Large intestine (tissue), 12 donors: ENCODE data around the gene ETS1. TPM values are rescaled to one million over a fixed set of nuclear protein-coding genes. Genes with fewer than 3 reads are reported as not detected.
A peak's percentile ranks its signal among the peaks of the same experiment; 100 is the strongest.

ENCODE experiments used
- DNase-seq, 2 donors: peaks; one replicate each; pipeline versions ENCODE4 v3.0.0 to v3.0.0-alpha.2; 2013
- H3K27ac ChIP-seq: one replicate; pipeline ENCODE4 v1.5.1; 2013; ENCODE audit warnings: low read length
- H3K27me3 ChIP-seq: 2 replicates; pipeline ENCODE4 v1.6.1; 2013; ENCODE audit warnings: low read length; ENCODE audit not compliant: control insufficient read depth, insufficient read depth
- H3K36me3 ChIP-seq: 2 replicates; pipeline ENCODE4 v1.6.1; 2013; ENCODE audit warnings: low read length; ENCODE audit not compliant: control insufficient read depth, insufficient read depth
- H3K4me1 ChIP-seq: one replicate; pipeline ENCODE4 v1.6.1; 2013; ENCODE audit warnings: low read length; ENCODE audit not compliant: control insufficient read depth, insufficient read depth
- H3K4me3 ChIP-seq: one replicate; pipeline ENCODE4 v1.5.1; 2013; ENCODE audit warnings: low read length
- H3K9me3 ChIP-seq: one replicate; pipeline ENCODE4 v1.6.1; 2013; ENCODE audit warnings: mild to moderate bottlenecking, low read depth, low read length, moderate library complexity; ENCODE audit not compliant: control insufficient read depth
- WGBS: methylation state at CpG from one replicate; pipeline ENCODE4 v1.1.5; 2013; ENCODE audit warnings: low lambda C conversion rate; ENCODE audit not compliant: insufficient coverage; 5-methylcytosine and 5-hydroxymethylcytosine counted together
- long read RNA-seq, 11 donors: transcript quantifications; one replicate each; lab custom pipeline, GENCODE V29; 2026
- polyA plus RNA-seq: library from polyadenylated mRNA; unstranded; fragments of 120-200 nt; gene quantifications from one replicate; pipeline ENCODE4 v1.2.1, GENCODE V29; 2013

Gene ETS1, protein sequence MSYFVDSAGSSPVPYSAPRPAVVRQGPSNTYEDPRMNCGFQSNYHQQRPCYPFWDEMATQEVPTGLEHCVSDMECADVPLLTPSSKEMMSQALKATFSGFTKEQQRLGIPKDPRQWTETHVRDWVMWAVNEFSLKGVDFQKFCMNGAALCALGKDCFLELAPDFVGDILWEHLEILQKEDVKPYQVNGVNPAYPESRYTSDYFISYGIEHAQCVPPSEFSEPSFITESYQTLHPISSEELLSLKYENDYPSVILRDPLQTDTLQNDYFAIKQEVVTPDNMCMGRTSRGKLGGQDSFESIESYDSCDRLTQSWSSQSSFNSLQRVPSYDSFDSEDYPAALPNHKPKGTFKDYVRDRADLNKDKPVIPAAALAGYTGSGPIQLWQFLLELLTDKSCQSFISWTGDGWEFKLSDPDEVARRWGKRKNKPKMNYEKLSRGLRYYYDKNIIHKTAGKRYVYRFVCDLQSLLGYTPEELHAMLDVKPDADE
- polyA plus RNA-seq: 40.8 TPM
- long read RNA-seq, donor 1: 0 reads
- long read RNA-seq, donor 2, transcript ETS1-201 (8 exons, 2,231 nt): major isoform, 6 of 14 reads
- long read RNA-seq, donor 2, partial matches to known transcripts: 8 of 14 reads
- long read RNA-seq, donor 2, other reads (novel, unspliced or antisense): 0 of 14 reads
- long read RNA-seq, donor 3: 0 reads
- long read RNA-seq, donor 4: 0 reads
- long read RNA-seq, donor 5, full-length matches to known transcripts: 4 of 25 reads
- long read RNA-seq, donor 5, partial matches to known transcripts: 21 of 25 reads
- long read RNA-seq, donor 5, other reads (novel, unspliced or antisense): 0 of 25 reads
- long read RNA-seq, donor 6, partial matches to known transcripts: 14 of 16 reads
- long read RNA-seq, donor 6, other reads (novel, unspliced or antisense): 0 of 16 reads
- long read RNA-seq, donor 7: 0 reads
- long read RNA-seq, donor 8, transcript ETS1-201 (8 exons, 2,231 nt): major isoform, 5 of 25 reads
- long read RNA-seq, donor 8, partial matches to known transcripts: 20 of 25 reads
- long read RNA-seq, donor 8, other reads (novel, unspliced or antisense): 0 of 25 reads
- long read RNA-seq, donor 9, partial matches to known transcripts: 0 of 1 reads
- long read RNA-seq, donor 9, other reads (novel, unspliced or antisense): 0 of 1 reads
- long read RNA-seq, donor 10, transcript ETS1-201 (8 exons, 2,231 nt): major isoform, 10 of 15 reads
- long read RNA-seq, donor 10, partial matches to known transcripts: 5 of 15 reads
- long read RNA-seq, donor 10, other reads (novel, unspliced or antisense): 0 of 15 reads
- long read RNA-seq, donor 11, full-length matches to known transcripts: 7 of 7 reads
- long read RNA-seq, donor 11, partial matches to known transcripts: 0 of 7 reads
- long read RNA-seq, donor 11, other reads (novel, unspliced or antisense): 0 of 7 reads

DNA sequence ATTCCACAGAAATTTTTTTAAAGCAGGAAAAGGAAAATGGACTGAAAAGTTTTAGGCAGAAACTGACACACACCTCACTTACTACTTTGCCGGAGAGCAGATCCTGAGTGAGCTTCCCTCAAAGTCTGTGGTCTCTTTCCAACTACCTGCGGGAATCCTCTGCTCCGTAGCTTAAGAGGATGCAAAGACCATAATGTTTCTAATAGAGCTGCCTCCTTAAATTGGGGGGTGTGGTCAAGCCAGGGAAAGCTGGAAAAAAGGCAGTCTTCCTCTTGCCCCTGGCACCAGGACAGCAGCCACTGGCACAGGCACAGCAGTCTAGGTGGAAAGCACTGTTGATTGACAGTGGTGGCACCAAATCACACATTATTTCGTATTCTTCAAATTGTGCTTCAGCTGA lies at the start of gene ETS1:
TSS of gene ETS1 (minus strand) at position 144 of the 400 bp plus-strand sequence. CDS start 14,428 bp downstream, outside the sequence.
- WGBS: 20% methylated on average over 1 of the region's 4 CpGs
- Histone ChIP-seq H3K4me3 (no peak within 1 kb of the TSS), H3K27me3 (peaks cover 49% of the 10 kb centered on the region), H3K4me1 (no peaks in the 10 kb centered on the region), H3K36me3 (no peaks in the 10 kb centered on the region), H3K27ac (no peak within 1 kb of the TSS), H3K9me3 (no peaks in the 10 kb centered on the region)
- DNase-seq: no peak

DNA sequence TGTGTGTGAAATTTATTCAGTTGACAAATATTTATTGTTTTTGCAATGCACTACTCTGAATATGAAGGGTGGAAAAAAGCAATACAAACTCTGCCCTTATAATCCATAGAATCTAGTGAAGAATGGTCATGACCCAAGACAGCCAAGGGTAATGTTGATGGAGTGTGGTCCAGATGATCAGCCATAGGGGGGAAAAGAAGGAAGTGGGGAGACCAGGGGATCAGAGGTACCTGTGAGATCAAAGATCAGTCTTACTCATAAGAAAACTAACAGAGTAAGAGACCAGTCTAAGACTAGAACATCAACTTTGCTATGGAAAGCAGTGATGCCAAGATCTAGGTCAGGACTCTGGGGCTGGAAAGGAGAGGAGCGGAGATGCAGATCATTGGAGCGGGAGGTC lies 47.0 kb upstream of the ETS1 start:
- WGBS: no CpG with 5 or more reads among the region's 2 CpGs
- no peak for DNase-seq
- H3K36me3 ChIP-seq: no peaks in the 10 kb centered on the region
- no peak overlapping the region for H3K4me3 ChIP-seq
- no peaks in the 10 kb centered on the region for H3K9me3 ChIP-seq
- H3K27me3 ChIP-seq: peaks cover 9% of the 10 kb centered on the region
- no peak overlapping the region for H3K27ac ChIP-seq
- no peaks in the 10 kb centered on the region for H3K4me1 ChIP-seq

DNA sequence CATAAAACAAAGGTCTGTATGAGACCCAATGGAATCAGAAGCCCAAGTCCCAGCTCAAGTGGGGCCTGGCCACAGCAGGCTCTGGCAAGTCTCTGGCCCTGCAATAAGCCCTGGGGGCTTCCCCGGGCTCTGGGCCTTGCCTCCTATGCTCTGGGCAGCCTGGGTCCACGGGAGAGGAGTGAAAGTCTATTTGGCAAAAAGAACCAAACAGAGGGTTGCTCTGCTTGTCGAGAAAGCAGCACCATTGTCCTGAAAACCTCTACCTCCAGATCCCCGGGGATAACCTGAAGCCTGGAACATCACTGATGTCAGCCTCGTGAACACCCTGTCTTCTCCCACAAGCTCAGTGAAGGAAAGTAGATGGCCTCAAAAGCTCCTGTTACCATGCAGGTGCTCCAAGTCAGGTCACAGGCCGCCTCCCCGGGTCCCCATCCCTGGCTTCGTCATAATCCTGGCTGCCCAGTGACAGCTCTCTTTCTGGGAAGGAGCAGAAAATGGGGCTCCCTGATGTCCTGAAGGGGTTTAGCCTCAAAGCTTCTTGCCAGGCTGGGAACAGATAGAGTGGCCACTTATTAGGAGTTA lies 46.1 kb upstream of the ETS1 start:
- DNase-seq: no peak
- Histone ChIP-seq H3K4me1 (no peaks in the 10 kb centered on the region), H3K4me3 (no peak overlapping the region), H3K36me3 (no peaks in the 10 kb centered on the region), H3K9me3 (no peaks in the 10 kb centered on the region), H3K27ac (no peak overlapping the region), H3K27me3 (peaks cover 9% of the 10 kb centered on the region)
- WGBS: no CpG with 5 or more reads among the region's 8 CpGs

DNA sequence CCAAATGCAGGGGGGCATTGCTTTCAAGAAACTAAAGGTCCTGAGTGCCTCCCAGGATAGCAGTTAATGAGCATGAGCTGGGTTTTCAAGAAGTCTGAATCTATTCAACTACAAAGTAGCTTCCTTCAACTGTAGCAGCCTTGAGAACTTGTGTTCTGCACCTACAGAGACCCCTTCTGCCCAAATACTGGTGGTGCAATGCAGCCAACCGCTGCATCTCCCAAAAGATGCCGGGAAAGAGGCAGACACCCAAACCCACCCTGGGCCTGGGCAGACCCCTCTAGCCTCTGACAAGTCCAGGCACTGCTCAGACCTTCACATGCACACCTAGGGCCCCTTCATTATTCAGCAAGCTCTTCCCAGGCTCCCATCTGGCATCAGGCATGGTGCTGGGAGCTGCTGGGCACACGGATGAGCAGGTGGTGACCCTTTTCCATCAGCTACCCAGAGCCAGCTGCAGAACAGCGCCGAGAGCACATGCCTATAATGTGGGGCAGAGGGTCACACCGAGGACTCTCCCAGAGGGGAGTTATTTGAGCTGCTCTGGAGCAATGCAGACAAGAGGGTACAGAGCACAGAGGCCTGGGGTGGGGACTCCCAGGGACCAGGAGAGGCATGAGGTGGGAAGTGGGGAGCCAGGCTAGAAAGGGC lies 44.9 kb upstream of the ETS1 start:
- H3K4me3 ChIP-seq: no peak overlapping the region
- no peak overlapping the region for H3K27ac ChIP-seq
- peaks cover under 1% of the 10 kb centered on the region for H3K27me3 ChIP-seq
- DNase-seq: peak in 1 of 2 donors; percentile 19
- H3K4me1 ChIP-seq: no peaks in the 10 kb centered on the region
- WGBS: no CpG with 5 or more reads among the region's 6 CpGs
- no peaks in the 10 kb centered on the region for H3K36me3 ChIP-seq
- H3K9me3 ChIP-seq: no peaks in the 10 kb centered on the region

DNA sequence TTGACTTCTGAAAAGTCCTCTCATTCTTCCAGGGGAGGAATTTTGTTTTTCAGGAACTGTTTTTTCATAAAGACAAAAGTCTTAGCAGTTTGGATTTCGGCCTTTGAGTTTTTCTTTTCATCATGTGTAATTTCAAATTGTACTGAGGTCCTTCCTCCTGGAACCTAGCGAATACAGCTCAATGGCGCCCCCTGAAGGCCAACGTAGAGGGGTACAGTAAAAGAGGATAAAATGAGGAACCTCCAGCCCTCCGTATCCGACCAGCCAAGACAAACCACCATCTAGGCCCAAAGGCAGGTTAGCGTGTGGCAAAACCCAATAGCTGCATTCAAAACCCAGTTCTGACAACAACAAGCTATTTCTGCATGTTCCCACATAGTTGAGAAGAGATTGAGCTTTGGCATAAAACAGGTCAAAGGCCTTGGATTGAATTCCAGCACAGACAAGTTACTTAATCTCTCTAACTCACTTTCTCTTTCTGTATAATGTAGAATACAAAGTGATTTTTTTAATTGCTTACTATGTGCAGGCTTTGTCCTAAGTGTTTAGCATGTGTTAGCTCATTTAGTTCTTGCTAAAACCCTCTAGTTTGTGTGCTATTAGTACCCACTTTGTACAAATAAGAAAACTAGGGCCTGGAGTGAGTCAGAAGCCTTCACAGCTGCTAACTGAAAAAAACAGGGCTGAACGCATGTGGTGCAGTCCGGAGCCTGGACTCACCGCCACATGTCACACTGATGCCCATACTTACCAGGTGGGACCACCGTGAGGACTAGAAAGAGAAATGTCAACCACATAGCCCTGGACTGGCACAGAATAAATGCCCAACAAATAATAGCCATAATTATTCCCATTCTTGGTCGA lies 43.2 kb upstream of the ETS1 start:
- no peaks in the 10 kb centered on the region for H3K9me3 ChIP-seq
- peak; percentile 76 to 77 for DNase-seq
- no peak overlapping the region for H3K4me3 ChIP-seq
- no peaks in the 10 kb centered on the region for H3K36me3 ChIP-seq
- no peaks in the 10 kb centered on the region for H3K4me1 ChIP-seq
- no peak overlapping the region for H3K27ac ChIP-seq
- H3K27me3 ChIP-seq: no peaks in the 10 kb centered on the region
- 100% methylated on average over 2 of the region's 12 CpGs for WGBS

DNA sequence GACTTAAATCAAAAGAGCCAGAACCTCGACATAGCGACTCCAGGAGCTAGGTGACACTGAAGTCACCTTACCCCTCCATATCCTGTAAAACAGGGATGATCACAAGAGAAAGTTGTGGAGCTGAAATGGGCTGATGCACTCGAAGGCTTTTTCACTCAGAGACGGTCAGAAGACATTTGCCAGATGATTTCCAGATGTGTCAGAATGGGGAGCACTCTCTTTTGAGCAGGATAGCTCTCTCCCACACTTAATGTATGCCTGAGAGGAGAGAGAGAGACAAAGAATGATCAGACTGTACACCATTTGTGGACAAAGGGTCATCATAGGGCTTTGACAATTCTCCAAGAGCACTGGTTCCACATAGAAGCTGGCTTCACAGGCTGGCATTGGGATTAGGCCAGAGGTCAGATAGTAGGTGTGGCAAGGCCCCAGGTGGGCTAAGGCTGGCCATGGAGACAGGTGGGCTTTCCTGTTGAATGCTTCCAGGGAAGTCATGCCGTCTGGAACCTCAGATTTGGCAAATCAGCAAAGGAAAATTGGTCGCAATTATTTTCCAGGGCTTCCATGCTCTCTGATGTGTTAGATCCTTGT lies 42.3 kb upstream of the ETS1 start:
- H3K27ac ChIP-seq: no peak overlapping the region
- H3K9me3 ChIP-seq: no peaks in the 10 kb centered on the region
- no peaks in the 10 kb centered on the region for H3K4me1 ChIP-seq
- DNase-seq: no peak
- no peaks in the 10 kb centered on the region for H3K36me3 ChIP-seq
- no peak overlapping the region for H3K4me3 ChIP-seq
- no CpG with 5 or more reads among the region's 6 CpGs for WGBS
- peaks cover 3% of the 10 kb centered on the region for H3K27me3 ChIP-seq

DNA sequence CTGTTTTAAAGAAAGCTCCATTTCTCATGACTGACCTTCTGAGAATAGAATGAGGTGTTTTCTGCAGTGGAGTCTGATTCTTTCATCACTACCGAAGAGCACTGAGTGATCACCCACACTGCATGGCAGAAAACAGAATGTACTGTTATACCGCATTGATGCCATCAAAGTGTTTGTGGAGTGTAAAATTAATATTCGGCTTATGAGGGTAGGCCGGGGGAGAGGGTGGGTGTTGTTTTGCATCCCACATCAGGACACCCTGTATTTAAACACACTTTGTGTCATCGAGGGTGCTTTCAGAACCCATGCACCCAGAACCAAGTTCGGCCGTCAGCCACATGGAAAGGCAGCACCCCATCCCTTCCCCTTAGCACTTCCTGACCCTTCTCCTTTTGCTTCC lies 41.3 kb upstream of the ETS1 start:
- Histone ChIP-seq H3K27me3 (peaks cover 8% of the 10 kb centered on the region), H3K27ac (no peak overlapping the region), H3K9me3 (no peaks in the 10 kb centered on the region), H3K4me3 (no peak overlapping the region), H3K4me1 (no peaks in the 10 kb centered on the region), H3K36me3 (no peaks in the 10 kb centered on the region)
- no peak for DNase-seq
- WGBS: 100% methylated on average over 1 of the region's 7 CpGs

DNA sequence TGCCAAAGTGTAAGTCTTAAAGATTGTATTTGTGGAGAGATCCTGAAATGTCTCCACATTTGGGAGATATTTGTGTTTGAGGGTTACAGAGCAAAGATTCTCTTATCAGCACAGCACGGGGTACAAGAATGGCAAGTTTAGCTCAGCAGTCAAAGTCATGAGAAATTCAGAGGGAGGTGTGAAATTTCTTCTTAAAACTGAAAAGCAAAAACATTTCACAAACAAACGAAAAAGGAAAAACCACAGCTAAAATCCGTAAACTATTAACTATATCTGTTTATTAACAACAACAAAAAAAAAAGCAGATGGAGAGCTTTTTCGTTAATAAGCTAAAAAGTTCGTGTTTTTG lies 40.9 kb upstream of the ETS1 start:
- no peak for DNase-seq
- no peak overlapping the region for H3K27ac ChIP-seq
- 75% methylated on average over 2 of the region's 5 CpGs for WGBS
- no peaks in the 10 kb centered on the region for H3K4me1 ChIP-seq
- no peak overlapping the region for H3K4me3 ChIP-seq
- no peaks in the 10 kb centered on the region for H3K9me3 ChIP-seq
- peaks cover 8% of the 10 kb centered on the region for H3K27me3 ChIP-seq
- H3K36me3 ChIP-seq: no peaks in the 10 kb centered on the region
